ENCODE data around the gene MT1G. TPM values are rescaled to one million over a fixed set of nuclear protein-coding genes. Genes with fewer than 3 reads are reported as not detected.
"Not testable (repeated sequence)": the region's sequence is repeated elsewhere in the genome, so short reads cannot be mapped to it uniquely, and the experiment has no call there.

MT1G gene
- total and polyA plus RNA-seq, 9 of the 15 experiments (the other 6 are each of a cell fraction or from before 2014, with no cell fraction given), result 0.28 to 1.7 (median 0.69) TPM; not detected in 4

GRCh38 chr16:56623637-56624036, 44.2 kb downstream of the MT1G start:
- TF ChIP-seq SFPQ (IDR thresholded peaks at IDR 0.05; ENCODE audit: low read depth, low read length) (no peak), ELF2 (CRISPR knock-in tag; IDR thresholded peaks at IDR 0.05) (no peak)
- in situ Hi-C loops (cut with MboI) (no loop called here), intact Hi-C loops (cut with micrococcal nuclease) (no loop called here)
- 30% methylated on average over 2 of the region's 2 CpGs for WGBS (ENCODE audit: insufficient coverage, low coverage, missing lambda C conversion rate)
- H3K9ac ChIP-seq (ENCODE audit: insufficient read depth in 1 of 2, low read depth in 2 of 2, low read length in 2 of 2), result no peak overlapping the region
- no peak for FAIRE-seq
- POLR2A ChIA-PET, result interaction anchor here (0.8 to 1.0 kb wide), 2 partner anchors 14 to 20 kb away, joined by 3 read pairs; no protein-coding TSS in a partner anchor
- CTCF ChIA-PET (ENCODE audit: low intra/inter-chr PET ratio), result no interaction called here
- no peak for ATAC-seq
- H2AFZ ChIP-seq (ENCODE audit: low read depth, low read length), result no peak overlapping the region
- H3K36me3 ChIP-seq (ENCODE audit: control insufficient read depth, insufficient read depth, low read length), result no peaks in the 10 kb centered on the region
- no peak overlapping the region for H3K4me2 ChIP-seq (ENCODE audit: insufficient read depth, low read length)
- no TSS peak for BruUV-seq (replicated peaks)
- H4K20me1 ChIP-seq (replicated peaks; ENCODE audit: control insufficient read depth, insufficient read depth, low read length), result no peaks in the 10 kb centered on the region
- H3K79me2 ChIP-seq (ENCODE audit: control insufficient read depth, insufficient read depth, low read length), result no peaks in the 10 kb centered on the region
- no peaks in the 10 kb centered on the region for H3K9me3 ChIP-seq (replicated peaks; ENCODE audit: control insufficient read depth, insufficient read depth, low read depth, low read length)
- peaks cover 0 to 7% of the 10 kb centered on the region in 2 experiments; a peak in 2 of 5 replicates for H3K4me1 ChIP-seq (replicated peaks in 1 of 2; ENCODE audit: control insufficient read depth in 2 of 2, insufficient read depth in 2 of 2, low read length in 2 of 2)
- no peak overlapping the region for H3K4me3 ChIP-seq
- H3K9me1 ChIP-seq (ENCODE audit: control insufficient read depth, insufficient read depth, low read length), result no peaks in the 10 kb centered on the region
- H3K27ac ChIP-seq (ENCODE audit: extremely low read depth, low read depth, low read length), result no peak overlapping the region
- H3K27me3 ChIP-seq (ENCODE audit: control insufficient read depth in 2 of 2, insufficient read depth in 2 of 2, low read length in 2 of 2), result peaks cover 19 to 29% of the 10 kb centered on the region in 2 experiments
- no peak for DNase-seq (ENCODE audit: extremely low read depth in 1 of 4, low spot score in 3 of 4)

DNA sequence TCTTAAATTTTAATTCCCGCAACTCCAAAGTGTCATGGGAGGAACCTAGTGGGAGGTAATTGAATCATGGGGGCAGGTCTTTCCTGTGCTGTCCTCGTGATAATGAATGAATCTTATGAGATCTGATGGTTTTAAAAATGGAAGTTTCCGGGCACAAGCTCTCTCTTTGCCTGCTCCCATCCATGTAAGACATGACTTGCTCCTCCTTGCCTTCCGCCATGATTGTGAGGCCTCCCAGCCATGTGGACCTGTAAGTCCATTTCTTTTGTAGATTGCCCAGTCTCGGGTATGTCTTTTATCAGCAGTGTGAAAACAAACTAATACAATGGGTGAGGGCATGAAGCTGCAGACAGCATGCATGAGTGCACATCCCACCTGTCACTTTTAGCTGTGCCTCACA, 44.7 kb downstream of the MT1G start:
- WGBS (ENCODE audit: insufficient coverage, low coverage, missing lambda C conversion rate), result 27% methylated on average over 5 of the region's 5 CpGs
- TF ChIP-seq ZNF431 (CRISPR knock-in tag; IDR thresholded peaks at IDR 0.05), result peak; percentile 57; the same call in 1 of the 2 replicates
- BruUV-seq (replicated peaks); FAIRE-seq; H3K4me3 ChIP-seq; H2AFZ ChIP-seq (ENCODE audit: low read depth, low read length); ATAC-seq; H3K4me1 ChIP-seq (replicated peaks in 1 of 2; ENCODE audit: control insufficient read depth in 2 of 2, insufficient read depth in 2 of 2, low read length in 2 of 2); H3K36me3 ChIP-seq (ENCODE audit: control insufficient read depth, insufficient read depth, low read length); H3K9me1 ChIP-seq (ENCODE audit: control insufficient read depth, insufficient read depth, low read length); DNase-seq (ENCODE audit: extremely low read depth in 1 of 4, low spot score in 3 of 4); in situ Hi-C loops (cut with MboI); H3K27ac ChIP-seq (ENCODE audit: extremely low read depth, low read depth, low read length); H4K20me1 ChIP-seq (replicated peaks; ENCODE audit: control insufficient read depth, insufficient read depth, low read length); H3K9me3 ChIP-seq (replicated peaks; ENCODE audit: control insufficient read depth, insufficient read depth, low read depth, low read length); H3K79me2 ChIP-seq (ENCODE audit: control insufficient read depth, insufficient read depth, low read length); H3K4me2 ChIP-seq (ENCODE audit: insufficient read depth, low read length); intact Hi-C loops (cut with micrococcal nuclease); CTCF ChIA-PET (ENCODE audit: low intra/inter-chr PET ratio); H3K9ac ChIP-seq (ENCODE audit: insufficient read depth in 1 of 2, low read depth in 2 of 2, low read length in 2 of 2): not testable (repeated sequence)
- H3K27me3 ChIP-seq (ENCODE audit: control insufficient read depth in 2 of 2, insufficient read depth in 2 of 2, low read length in 2 of 2), result peaks cover 20 to 34% of the 10 kb centered on the region in 2 experiments
- POLR2A ChIA-PET, result interaction anchor here (1.0 kb wide), 1 partner anchor 19 kb away, joined by 3 read pairs; no protein-coding TSS in a partner anchor

GRCh38 chr16:56621665-56622445, 46.0 kb downstream of the MT1G start:
- Histone ChIP-seq H3K27me3 (ENCODE audit: control insufficient read depth in 2 of 2, insufficient read depth in 2 of 2, low read length in 2 of 2) (peaks cover 27 to 47% of the 10 kb centered on the region in 2 experiments), H3K4me1 (replicated peaks in 1 of 2; ENCODE audit: control insufficient read depth in 2 of 2, insufficient read depth in 2 of 2, low read length in 2 of 2) (peaks cover 0 to 12% of the 10 kb centered on the region in 2 experiments; a peak in 2 of 5 replicates)
- H4K20me1 ChIP-seq (replicated peaks; ENCODE audit: control insufficient read depth, insufficient read depth, low read length); H3K4me2 ChIP-seq (ENCODE audit: insufficient read depth, low read length); BruUV-seq (replicated peaks); POLR2A ChIA-PET; H2AFZ ChIP-seq (ENCODE audit: low read depth, low read length); in situ Hi-C loops (cut with MboI); DNase-seq (ENCODE audit: extremely low read depth in 1 of 4, low spot score in 3 of 4); H3K79me2 ChIP-seq (ENCODE audit: control insufficient read depth, insufficient read depth, low read length); H3K9me3 ChIP-seq (replicated peaks; ENCODE audit: control insufficient read depth, insufficient read depth, low read depth, low read length); H3K9me1 ChIP-seq (ENCODE audit: control insufficient read depth, insufficient read depth, low read length); H3K9ac ChIP-seq (ENCODE audit: insufficient read depth in 1 of 2, low read depth in 2 of 2, low read length in 2 of 2); H3K4me3 ChIP-seq; ATAC-seq; intact Hi-C loops (cut with micrococcal nuclease); CTCF ChIA-PET (ENCODE audit: low intra/inter-chr PET ratio); H3K27ac ChIP-seq (ENCODE audit: extremely low read depth, low read depth, low read length); FAIRE-seq; H3K36me3 ChIP-seq (ENCODE audit: control insufficient read depth, insufficient read depth, low read length): not testable (repeated sequence)
- 0% methylated on average over 4 of the region's 4 CpGs for WGBS (ENCODE audit: insufficient coverage, low coverage, missing lambda C conversion rate)

All from K562 (cell line).